Stimulated activated CD8-positive, alpha-beta memory T cell treated with anti-CD3 and anti-CD28 coated beads, Interleukin-7, amount 100 ng/mL, for 1 hour (primary cell): ENCODE results near the gene DCLK2.

Experiments used
- DNase-seq, 2 donors: peaks; one replicate each; pipeline ENCODE4 v3.0.0-alpha.2; 2020; ENCODE audit warnings: low read depth in 2 of 2

Gene DCLK2

DNA sequence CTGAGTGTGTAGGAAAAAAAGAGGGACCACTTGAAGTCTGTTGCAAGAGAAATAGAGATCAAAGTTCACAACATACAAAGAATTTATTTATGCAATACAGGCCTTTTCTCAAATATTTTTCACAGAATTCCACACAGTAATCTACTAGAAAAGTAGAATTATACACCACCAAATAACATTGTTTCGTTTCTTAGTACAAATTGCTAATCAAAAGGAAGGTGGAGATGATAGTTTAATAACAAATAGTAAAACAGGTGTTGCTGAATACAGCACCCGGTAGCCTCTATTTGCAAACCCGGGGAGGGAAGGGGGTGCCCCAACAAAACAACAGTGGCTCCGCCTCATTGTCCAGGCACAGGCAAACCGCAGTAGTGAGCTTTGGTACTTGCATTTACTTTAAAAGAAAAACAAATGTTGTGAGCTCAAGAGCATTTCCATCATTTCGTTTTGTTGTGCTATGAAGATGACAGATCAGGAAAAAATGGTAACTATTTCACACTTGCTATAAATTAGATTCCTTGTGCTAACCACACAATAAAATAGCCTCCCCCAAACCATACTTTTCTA is 186.4 kb downstream of the DCLK2 start:
- DNase-seq = no peak

DNA sequence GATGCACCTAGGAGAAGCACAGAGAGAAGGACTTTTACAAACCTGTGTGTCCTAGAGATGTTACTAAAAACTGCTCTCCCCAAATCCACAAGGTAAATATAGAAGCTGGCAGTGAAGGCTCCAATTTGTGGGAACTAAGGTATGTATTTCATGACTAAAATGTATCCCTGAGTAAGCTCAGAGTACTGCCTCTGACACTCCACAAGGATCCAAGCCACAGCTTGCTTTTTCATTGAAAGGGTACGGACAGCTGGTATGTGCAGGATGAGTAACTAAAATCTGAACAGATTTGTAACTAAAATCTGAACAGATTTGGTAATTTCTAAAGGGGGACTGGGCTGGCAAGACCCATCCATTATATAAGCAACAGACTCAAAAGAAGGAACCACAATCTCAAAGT is 187.6 kb downstream of the DCLK2 start:
- no peak for DNase-seq

DNA sequence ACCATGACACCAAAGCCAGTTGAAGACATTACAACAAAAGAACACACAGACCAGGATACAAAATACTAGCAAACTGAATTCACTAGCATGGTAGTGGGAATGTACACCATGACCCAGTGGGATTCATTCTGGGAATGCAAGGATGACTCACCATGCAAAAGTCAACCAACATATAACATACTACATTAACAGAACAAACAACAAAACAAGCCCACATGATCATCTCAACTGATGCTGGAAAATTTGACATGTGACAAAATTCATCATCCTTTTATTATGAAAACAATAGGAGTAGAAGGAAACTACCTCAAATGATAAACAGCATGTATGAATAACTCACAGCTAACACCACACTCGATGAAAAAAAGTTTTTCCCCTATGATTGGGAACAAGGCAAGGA is 190.2 kb downstream of the DCLK2 start:
- DNase-seq = no peak

DNA sequence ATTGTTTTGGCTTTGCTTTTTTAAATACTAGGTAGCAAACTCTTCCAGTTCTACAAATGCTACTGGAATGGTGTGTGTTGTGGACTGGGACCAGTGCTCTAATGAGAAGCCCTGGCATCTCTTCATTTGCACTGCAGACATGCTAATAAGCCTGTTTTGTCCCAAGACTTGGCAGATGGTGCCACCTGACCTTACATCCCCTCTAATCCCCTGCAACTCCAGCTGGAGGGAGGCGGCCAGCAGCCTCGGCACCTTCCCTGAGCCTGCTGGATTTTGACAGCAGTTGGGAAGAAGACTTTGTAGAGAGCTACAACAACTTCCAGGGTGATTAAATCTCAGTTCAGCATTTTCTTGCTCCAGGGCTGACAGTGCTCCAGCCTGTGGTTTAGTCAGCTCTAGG is 200.0 kb downstream of the DCLK2 start:
- no peak for DNase-seq

DNA sequence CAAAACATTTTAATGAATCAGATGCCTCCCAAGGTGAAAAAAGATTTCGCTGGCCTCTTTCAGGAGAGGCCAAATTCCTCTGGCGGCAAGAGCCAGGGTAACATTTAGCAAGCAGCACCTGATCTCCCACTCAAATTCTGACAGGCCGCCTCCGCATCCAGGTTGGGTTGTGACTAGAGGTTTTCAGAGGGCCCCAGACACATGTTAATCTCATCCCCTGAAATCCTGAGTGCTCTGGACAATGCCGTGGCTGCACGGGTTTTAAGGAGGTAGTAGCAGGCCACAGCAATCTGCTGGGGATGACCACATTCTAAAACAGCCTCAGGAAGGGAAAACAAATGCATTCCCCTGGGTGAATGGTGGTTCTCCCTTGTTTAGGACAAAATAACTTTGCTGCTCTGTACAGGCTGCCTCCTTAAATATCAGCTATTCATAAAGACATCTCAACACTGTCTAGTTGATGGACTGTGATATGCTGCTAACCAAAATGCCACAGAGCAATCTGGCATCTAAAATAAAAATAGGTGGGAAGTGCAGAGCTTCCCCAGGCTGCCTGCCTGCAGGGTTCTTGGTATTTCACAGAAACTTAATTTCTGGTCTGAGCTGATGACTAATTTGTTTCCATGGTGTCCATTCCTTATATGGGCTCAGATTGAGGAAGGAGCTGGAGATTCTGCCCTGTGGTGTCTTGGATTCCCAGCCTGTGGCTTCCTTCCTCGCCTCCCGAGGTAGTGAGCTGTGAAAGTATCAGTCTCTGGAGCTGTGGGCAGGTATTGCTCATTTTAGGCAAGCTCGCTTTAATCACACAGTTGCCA is 202.0 kb downstream of the DCLK2 start:
- no peak for DNase-seq

DNA sequence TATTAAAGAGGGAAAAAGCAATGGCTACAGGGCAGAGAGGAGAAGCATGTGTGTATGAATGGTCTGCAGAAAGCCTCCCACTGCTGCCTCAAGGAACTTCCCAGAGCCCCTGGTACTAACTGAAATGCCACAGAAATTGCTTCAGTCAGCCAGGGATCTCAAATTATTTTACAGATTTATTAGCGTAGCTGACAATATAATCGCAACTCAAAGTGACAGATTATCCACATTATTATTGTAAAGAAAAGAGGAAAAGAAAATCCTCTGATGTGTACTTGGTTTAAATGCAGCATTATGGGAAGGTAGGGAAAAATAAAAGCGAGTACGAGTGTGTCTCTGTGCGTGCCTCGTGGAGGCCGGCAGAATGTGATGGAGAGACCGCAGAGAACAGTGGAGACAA is 202.7 kb downstream of the DCLK2 start:
- no peak for DNase-seq

DNA sequence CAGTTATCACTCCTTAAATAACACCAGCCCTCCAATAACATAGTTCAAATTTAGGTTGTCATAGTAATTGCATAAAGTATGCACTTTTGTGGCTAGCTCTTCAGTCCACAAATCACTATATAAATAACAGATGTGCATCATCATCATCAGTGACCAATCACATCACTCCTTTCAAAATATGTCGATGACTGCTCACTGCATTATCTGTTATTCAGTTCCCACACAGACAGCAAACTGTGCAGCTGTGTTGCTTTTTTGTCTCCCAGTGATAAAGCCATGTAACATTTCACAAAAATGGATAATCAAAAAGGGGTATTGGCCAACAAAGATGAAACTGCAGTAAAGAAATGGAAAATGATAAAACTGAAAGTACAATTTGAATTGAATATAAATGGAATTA is 205.4 kb downstream of the DCLK2 start:
- DNase-seq = no peak

DNA sequence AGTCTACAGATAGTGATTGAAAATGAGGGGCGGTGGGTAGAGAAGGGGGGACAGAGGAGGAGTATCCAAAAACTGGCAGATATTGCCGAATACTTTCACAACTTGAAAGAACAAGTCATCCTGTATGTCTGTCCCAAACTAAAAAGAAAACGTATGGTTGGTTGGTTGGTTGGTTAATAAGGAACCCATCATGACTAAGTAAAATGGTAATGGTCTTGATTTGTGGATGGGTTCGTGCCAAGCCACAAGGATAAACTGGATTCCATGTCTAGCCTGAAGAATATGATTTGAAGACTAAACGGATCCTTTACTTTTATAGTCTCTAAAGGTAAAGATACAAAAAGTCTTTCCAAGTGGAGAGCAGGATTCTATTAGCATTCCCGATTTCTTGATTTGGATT is 208.4 kb downstream of the DCLK2 start:
- DNase-seq = no peak

DNA sequence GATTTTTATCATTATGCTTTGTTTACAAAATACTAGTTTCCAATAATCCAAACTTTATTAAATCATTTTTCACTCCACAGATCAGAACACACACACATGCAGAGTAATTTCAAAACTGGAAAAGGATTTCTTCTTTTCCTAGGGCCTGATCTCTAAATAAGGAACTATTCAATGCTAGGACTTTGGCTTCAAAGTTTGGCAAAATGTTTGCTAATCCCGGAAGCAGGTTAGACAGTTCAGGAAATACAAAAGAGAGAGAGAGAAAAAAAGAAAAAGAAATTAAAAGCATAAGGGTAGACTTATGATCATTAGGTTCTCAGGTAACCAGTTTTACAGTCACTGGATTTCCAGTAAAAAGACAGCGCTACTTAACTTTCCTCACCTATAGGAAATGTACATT is 211.0 kb downstream of the DCLK2 start:
- no peak for DNase-seq

DNA sequence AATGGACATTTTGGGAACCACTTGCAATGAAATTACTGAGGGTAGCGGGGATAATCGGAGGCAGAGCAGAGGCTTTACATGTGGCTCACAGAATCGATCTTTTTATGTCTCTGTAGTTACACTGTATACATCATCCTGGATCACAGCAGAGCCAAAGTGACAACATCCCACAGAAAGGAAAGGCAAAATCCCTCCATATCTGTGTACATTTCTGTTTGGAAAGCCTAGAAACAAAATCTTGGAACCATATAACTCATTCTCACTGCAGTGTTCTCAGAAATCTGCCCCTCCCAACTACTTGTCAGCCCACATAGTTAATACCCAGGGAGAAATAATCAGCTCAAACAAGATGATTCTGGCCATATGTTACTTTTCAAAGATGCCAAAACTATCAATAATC is 211.6 kb downstream of the DCLK2 start:
- no peak for DNase-seq

DNA sequence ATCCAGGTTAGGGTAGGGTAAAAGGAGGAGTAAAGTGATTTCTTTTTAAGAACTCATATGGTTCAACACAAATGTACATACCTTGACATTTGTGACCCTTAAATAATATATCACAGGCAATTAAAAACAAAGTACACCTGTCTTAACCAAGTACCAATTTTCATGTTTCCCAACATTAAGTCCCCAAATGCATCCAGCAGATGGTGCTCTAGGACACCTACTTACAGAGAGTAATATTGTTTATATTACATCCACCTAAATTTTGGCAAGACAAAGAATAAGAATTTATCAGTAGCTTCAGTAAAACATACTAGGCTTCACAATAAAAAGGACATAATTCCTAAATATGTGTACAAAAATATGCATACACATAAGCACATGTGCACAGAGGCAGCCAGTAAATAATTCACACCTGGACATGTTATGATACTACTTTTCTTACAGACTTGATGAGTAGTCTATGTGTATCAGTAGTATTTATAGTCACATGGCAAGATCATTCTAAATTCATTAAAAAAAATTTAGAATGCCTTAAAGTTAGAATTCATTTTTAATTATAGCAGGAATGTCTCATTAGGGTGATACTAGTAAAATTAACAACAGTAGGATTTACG is 219.7 kb downstream of the DCLK2 start:
- DNase-seq = no peak

DNA sequence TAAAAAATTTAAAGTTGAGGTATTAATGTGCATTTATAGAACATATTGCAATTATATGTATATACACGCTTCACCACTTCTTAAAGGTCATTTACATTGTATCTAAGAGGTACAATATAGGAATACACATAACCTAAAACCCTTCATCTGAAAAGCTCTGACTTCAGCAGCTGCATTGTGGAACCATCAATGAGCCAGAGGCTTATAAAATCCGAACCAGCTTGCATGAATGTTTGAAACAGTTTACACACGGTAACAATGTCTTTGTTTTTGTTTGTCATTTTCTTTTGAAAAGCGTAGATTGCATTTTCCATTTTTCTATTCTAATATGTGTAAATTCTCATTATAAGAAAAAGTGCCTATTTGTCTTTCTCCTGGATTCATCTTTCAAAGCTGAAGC is 221.6 kb downstream of the DCLK2 start:
- no peak for DNase-seq

DNA sequence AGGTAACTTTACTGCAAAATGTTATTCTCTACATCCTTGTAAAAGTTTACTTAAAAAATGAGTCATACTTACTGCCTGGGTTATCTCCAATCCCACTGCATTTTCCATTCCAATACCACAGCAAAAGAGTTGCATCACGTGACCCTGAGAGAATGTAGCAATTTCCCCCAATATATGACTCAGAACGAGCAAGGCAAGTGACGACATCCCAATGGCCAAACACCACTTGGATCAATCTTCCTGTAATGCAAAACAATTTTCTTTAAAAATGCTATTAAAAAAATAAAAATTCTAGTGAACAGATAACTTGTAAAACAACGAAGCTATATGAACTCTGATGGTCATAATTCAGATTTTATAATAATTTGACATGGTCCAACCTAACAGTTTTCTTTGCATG is 224.3 kb downstream of the DCLK2 start:
- DNase-seq = no peak

DNA sequence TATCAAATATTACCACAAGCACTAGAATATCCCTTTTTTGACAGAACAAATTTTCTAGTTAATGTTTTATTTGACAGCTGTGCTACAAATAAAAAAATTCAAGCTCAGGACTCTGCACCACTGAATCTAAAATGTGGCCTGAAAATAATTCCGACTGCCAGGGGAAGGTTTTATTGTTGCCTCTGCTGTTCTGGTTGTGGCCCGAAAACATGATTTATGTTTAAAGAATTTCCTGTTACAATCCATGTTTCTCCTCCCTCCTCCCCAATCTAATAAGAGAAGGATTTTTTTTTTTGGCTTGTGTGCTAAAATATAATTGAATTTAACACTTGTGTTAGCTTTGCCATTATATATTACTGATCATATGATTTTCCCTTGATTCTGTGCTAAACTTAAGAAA is 227.8 kb downstream of the DCLK2 start:
- no peak for DNase-seq

DNA sequence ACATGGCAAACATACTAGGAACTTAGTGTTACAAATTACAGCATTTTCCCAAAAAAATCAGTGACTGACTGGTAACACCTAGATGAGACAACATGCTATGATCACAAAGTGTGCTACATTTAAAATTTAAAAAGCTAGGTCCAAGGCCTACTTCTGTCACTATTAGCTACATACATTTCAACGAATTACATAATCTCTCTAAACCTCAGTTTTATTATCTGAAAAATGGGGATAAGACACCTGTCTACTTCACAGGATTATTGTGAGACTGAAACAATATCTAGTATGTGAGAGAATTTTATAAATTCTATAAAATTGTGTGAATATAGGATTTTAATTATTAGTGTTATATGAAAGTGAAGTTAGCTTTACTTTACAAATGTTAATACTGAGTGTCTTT is 228.5 kb downstream of the DCLK2 start:
- DNase-seq = no peak
